ENCODE data around the gene NLRP10.

Gene NLRP10

GRCh38 chr11:7973011-7973410, 7.8 kb upstream of the NLRP10 start:
- DNase-seq (ENCODE audit: low read depth in 2 of 2) = no peak

GRCh38 chr11:7971846-7972245, 6.6 kb upstream of the NLRP10 start:
- no peak for DNase-seq (ENCODE audit: low read depth in 2 of 2)

DNA sequence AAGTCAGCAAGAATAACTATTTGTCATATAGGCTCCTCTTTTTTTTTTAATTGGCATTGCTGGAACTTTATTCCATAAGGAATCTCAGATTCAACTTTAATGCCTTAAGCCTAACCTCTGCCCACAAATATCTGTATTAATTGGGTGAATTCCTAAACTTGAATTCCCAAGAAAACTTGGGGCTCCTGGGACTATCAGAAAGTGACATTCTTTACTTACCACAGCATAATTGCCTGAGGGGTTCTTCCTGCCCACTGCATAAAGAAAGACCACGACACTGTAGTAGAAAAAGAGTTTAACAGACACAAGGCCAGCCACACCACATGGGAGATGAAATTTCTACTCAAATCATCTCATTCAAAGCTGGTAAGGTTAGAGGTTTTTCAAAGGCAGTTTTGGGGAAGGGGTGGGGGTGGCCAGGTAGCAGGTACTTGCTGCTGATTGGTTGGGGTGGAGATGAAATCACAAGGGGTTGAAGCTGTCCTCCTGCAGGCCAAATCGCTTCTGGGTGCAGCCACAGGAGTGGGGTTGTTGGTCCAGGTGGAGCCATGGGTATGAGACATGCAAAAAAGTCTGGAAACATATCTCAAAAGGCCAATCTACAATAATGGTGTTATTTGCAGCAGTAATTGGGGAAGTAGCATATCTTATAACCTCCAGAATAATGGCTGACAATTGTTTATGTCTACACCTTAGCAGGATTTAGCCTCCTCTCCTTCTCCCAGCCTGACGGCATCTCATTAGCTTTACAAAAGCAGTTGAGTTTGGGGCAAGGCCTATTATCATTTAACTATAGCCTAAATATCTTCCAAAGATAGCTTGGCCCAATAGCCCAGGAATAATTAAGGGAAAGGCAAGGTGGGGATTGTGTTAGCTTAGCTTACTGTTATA, 4.8 kb upstream of the NLRP10 start:
- DNase-seq (ENCODE audit: low read depth in 2 of 2) = no peak

- DNase-seq (ENCODE audit: low read depth in 2 of 2) = no peak
These were observed 3.4 kb upstream of the NLRP10 start for GRCh38 chr11:7968686-7969085.

GRCh38 chr11:7967826-7968225, 2.6 kb upstream of the NLRP10 start:
- DNase-seq (ENCODE audit: low read depth in 2 of 2) = no peak

- no peak for DNase-seq (ENCODE audit: low read depth in 2 of 2)
These were observed 1.9 kb upstream of the NLRP10 start for GRCh38 chr11:7967097-7967496.

GRCh38 chr11:7964873-7965272, 374 bp downstream of the NLRP10 start:
- no peak for DNase-seq (ENCODE audit: low read depth in 2 of 2)

DNA sequence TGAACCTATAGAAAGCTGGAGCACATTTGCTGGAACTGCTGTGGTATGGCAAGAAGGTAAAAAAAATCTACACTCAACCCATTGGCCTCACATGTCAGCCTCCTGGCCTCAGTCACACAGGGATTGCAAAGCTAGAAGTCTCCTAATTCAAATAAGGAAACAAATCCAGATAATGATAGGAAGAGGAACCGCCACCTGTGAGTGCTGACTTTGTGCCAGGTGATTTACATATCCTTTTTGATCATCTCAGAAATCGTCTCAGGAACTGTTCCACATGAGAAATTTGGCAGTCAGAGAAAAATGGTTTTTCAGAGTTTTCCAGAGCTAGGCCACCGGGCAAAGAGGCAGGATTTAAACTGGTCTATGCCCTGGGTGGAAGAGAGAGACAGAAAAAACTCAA, 986 bp downstream of the NLRP10 start:
- DNase-seq (ENCODE audit: low read depth in 2 of 2) = no peak

- no peak for DNase-seq (ENCODE audit: low read depth in 2 of 2)
These were observed 10.1 kb downstream of the NLRP10 start for GRCh38 chr11:7955191-7955590.

DNA sequence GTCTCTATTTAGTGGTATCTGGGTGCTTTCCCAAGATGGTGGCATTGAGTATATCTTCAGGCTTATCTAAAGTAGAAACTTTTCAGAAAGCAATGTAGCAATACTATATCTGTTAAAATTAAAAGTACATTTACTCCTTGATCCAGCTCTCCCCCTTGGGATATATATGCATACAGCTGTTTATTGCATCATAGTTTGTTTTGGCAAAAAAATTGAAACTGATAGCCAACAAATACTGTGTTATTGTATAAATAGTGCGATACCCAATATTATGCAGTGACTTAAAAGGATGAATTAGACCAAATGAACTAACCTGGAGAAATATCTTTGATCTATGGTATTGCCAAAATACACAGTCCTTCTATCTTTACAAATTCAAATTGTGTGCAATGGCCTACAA, 15.3 kb downstream of the NLRP10 start:
- no peak for DNase-seq (ENCODE audit: low read depth in 2 of 2)

DNA sequence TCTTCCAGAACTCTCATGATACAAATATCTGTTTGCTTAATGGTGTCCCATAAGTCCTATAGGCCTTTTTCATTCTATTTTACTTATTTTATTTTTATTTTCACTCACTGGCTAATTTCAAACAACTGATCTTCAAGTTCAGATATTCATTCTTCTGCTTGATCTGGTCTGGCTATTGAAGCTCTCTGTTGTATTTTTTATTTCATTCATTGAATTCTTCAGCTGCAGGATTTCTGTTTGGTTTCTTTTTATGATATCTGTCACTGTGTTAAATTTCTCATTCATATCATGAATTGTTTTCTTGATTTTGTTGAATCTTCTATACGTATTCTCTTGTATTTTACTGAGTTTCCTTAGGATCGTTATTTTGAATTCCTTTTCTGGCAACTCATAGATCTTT, 21.1 kb downstream of the NLRP10 start:
- DNase-seq (ENCODE audit: low read depth in 2 of 2) = no peak

DNA sequence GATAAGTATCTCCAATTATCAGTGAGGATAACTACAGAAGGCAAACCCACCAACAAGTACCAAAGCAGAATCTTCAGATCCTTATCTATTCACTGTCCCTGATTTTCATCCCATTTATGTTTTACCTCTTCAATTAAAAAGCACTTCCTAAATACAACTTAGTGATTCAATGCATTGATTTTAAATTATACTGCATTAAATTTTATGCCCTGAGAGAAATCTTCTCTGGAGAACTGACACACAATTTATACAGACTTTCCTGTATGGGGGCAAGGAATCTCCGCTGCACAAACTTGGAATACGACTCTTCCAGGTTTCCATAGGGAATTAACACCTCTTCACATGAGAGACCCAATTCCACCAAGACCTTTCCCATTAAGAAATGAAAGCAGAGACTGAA, 23.6 kb downstream of the NLRP10 start, which contains the start of gene OR10A3:
Gene OR10A3, minus strand, starts transcription at position 101 of the 400 bp plus-strand sequence. CDS start 2,188 bp downstream, outside the sequence.
- DNase-seq (ENCODE audit: low read depth in 2 of 2) = no peak

GRCh38 chr11:7941146-7941545, 24.1 kb downstream of the NLRP10 start:
- no peak for DNase-seq (ENCODE audit: low read depth in 2 of 2)

GRCh38 chr11:7936615-7937014, 28.6 kb downstream of the NLRP10 start:
- DNase-seq (ENCODE audit: low read depth in 2 of 2) = no peak

DNA sequence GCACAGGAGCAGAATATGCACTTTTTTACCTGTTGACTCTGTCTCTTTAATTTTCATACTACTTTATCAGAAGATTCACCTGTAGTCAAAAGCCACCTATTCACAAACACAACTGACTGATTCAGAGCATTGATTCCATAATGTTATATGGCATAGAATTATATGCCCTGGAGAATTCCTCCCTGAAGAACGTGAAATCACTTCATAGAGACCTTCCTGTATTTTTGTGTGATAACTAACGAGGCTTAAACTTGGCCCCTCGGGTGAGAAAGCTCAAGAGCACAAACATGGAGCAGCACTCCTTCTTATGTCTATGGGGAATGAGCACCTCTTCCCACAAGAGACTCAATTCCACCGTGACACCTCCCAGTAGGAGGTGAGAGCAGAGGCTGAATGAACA, 34.1 kb downstream of the NLRP10 start, which contains the start of gene OR10A6:
Gene OR10A6, minus strand, starts transcription at position 101 of the 400 bp plus-strand sequence. CDS start 2,606 bp downstream, outside the sequence.
- no peak for DNase-seq (ENCODE audit: low read depth in 2 of 2)

- DNase-seq (ENCODE audit: low read depth in 2 of 2) = no peak
These were observed 37.6 kb downstream of the NLRP10 start for GRCh38 chr11:7927635-7928034.

DNA sequence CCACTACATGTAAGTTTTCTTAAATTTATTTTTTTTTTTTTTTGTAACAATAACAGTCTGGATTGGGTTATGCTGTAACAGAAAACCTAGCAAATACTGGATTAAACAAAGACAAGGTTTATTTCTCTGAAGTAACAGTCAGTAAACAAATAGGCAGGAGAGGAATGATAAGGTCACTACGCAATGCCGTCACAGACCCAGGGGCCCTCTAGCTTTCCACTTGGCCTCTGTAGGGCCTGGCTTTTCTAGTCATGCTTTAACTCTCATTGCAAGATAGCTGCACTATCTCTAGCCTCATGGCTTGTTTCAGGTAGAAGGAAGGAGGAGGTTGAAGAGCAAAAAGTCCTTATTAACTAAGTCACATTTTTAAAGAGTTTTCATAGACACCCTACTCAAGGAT, 40.7 kb downstream of the NLRP10 start:
- no peak for DNase-seq (ENCODE audit: low read depth in 2 of 2)

GRCh38 chr11:7918141-7918540, 47.1 kb downstream of the NLRP10 start:
- DNase-seq (ENCODE audit: low read depth in 2 of 2) = no peak
